ENCODE results near the gene DNAJC16.

DNA sequence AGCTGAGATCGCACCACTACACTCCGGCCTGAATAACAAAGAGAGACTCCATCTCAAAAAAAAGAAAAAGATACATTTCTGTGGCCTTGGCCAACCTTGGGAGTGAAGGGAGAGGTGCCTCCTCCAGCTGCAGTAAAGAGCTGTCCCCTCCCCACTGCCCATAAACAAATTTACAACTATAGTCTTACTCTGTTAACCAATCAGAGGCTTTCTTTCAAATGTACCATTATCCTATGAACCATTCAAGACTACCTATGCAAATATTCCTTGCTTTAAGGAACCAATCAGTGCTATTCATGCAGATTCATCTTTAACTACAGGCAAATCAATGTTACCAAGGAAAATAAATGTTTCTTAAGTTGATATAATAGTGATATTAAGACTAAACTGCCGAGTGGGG lies 49.7 kb upstream of the DNAJC16 start:
- TF ChIP-seq, protein P1, sequence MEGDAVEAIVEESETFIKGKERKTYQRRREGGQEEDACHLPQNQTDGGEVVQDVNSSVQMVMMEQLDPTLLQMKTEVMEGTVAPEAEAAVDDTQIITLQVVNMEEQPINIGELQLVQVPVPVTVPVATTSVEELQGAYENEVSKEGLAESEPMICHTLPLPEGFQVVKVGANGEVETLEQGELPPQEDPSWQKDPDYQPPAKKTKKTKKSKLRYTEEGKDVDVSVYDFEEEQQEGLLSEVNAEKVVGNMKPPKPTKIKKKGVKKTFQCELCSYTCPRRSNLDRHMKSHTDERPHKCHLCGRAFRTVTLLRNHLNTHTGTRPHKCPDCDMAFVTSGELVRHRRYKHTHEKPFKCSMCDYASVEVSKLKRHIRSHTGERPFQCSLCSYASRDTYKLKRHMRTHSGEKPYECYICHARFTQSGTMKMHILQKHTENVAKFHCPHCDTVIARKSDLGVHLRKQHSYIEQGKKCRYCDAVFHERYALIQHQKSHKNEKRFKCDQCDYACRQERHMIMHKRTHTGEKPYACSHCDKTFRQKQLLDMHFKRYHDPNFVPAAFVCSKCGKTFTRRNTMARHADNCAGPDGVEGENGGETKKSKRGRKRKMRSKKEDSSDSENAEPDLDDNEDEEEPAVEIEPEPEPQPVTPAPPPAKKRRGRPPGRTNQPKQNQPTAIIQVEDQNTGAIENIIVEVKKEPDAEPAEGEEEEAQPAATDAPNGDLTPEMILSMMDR (IDR thresholded peaks at IDR 0.05; ENCODE audit: low read length) = no peak
- TF ChIP-seq EZH2phosphoT487 (IDR thresholded peaks at IDR 0.05; ENCODE audit: low read length) = no peak

Data from MM.1S (cell line).